NCI-H187 treated with DMSO at 0.1 percent for 48 hours (cell line): ENCODE measurements around the gene TSSK6.

ENCODE experiments used
- DNase-seq: peaks from one replicate; lab custom pipeline; 2025; lab: John Stamatoyannopoulos, UW

TSSK6 gene

DNA sequence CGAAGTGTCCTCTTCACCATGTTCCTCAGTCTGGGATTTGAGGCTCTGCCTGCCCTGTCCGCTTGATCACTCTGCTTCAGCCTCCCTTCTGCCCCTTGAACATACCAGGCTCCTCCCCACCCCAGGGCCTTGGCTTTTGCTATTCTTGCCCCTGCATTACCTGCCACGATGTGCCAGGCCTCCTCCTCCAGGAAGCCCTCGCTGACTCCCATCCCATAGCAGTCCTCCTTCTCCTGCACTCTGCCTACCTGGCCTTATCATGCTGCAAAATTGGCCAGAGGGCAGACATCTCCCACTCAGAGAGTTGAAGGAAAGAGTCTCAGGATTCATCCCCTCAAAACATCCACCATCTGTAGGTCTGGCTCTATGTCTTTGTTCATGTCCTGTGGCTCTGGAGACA lies 15.5 kb upstream of the TSSK6 start:
- no peak for DNase-seq

DNA sequence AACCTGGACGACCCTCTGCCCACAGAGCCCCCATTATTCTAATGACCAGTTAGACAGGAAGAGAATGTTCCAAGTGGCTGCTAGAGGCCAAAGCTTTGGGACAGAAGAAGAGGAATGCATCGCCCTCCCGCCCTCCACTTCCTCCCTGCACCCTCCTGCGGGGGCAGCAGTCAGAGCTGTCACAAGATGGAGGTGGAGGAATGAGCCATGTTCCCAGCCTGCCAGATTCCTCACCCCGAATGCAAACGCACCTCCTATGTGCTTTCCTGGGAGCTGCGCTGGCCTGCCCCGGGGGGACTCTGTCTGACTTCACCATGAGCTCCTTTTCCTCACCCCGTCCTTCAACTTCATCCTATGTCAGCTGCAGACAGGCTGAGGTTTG lies 15.1 kb upstream of the TSSK6 start:
- DNase-seq, result no peak

DNA sequence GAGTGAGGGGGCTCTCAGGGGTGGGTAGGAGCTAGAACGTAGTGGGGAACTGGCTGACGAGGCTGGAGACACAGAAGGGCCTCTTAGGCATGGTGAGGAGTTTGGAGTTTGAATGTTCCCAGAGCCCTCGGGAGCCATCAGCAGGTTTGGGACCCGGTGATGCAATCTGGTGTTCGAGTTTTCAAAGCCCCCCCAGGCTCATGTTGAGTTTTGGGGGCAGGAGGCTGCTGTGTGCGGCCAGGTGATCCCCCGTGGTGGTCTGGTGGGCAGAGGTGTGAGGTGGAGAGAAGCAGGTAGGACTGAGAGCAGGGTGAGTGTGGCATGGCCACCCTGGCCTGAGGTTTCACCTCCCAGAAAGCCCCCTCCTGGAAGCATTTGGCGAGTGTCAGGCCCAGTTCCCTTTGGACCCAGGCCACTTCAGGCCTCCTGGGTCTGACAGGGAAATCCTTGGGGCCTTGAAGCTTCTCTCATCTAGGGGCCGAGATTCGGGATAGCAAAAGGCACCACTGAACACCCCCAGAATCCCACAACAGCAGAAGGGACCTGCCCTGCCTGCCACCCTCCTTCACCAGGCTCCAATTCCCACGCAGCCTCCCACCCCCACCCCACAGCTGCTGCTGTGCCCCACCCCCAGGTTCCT lies 14.6 kb upstream of the TSSK6 start:
- DNase-seq, result no peak

DNA sequence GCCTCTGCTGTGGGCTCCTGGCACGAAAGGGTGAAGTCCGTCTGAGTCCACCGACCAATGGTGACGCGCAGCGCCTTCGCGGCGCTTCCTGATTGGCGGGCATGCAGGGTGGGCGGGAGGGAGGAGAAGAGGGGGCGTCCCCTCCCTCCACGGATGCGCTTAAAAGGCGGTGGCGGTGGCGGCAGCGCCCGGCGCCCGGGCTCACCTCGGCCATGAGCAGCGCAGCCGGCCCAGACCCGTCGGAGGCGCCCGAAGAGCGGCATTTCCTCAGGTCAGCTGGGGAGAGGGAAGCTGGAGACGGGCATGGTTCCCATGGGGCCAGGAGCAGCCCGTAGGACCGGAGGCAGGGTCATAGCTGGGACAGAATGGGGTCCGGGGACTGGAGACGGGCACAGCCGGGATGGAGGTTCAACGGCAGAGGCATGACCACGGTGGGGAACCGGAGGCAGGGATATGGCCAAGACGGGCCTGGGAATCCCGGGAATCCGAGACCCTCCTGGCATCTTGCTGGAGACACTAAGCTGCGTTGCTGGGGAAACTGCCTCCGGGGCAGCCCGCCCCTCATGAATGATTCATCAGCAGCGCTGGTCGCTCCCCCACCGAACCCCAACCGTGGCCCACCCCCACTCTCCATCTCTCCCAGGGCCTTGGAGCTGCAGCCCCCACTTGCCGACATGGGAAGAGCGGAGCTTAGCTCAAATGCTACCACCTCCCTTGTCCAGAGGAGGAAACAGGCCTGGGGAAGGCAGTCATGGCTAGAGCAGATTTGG lies 13.6 kb upstream of the TSSK6 start, which contains the start of gene YJEFN3:
Gene YJEFN3 (plus strand): TSS at position 191 of the 770 bp plus-strand sequence. CDS start 22 bp downstream, at position 213.
- no peak for DNase-seq

DNA sequence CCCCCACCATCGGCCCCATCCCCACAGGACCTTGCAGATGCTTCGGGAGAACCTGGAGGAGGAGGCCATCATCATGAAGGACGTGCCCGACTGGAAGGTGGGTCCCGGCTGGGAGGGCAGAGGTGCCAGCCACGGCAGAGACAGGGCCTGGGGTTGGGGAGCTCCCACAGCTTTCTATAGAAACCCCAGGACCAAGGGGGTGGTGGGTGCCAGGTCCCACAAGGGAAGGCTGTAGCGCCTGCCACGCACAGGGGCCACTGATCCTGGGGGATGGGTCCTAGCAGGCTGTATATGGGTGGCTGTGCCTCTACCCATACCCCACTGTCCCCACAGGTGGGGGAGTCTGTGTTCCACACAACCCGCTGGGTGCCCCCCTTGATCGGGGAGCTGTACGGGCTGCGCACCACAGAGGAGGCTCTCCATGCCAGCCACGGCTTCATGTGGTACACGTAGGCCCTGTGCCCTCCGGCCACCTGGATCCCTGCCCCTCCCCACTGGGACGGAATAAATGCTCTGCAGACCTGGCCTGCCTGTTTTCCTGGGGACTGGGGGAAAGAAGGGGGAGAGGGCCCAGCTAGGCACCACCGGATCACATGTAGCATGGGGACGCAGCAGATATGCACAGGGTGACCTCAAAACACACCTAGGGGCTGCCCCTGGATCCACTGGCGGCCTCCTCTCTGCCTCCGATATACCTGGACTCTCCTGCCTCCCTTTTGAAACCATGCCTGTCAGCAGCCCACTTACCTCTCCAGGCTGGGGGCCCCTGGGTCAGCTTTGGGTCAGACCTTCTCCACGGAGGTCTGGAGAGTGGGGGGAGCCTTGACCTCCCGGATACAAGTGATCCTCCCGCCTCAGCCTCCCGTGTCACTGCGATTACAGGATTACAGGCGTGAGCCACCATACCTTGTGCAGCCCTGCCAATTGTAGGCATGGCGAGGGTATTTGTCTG lies 12.6 kb upstream of the TSSK6 start:
- no peak for DNase-seq

DNA sequence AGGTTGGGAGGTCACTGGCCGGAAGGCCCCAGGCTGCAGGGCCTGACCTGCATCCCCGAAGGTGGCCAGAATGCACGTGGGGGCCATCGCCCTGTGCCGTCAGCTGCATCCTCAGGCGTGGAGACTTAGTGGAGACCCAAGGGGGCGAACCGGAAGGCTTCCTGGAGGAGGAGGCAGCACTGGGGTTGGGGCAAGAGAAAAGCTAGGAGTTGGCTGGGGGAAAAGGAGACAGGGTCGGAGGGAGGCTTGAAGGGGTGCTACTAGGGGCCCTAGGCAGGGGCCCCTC lies 12.0 kb upstream of the TSSK6 start:
- DNase-seq, result no peak

DNA sequence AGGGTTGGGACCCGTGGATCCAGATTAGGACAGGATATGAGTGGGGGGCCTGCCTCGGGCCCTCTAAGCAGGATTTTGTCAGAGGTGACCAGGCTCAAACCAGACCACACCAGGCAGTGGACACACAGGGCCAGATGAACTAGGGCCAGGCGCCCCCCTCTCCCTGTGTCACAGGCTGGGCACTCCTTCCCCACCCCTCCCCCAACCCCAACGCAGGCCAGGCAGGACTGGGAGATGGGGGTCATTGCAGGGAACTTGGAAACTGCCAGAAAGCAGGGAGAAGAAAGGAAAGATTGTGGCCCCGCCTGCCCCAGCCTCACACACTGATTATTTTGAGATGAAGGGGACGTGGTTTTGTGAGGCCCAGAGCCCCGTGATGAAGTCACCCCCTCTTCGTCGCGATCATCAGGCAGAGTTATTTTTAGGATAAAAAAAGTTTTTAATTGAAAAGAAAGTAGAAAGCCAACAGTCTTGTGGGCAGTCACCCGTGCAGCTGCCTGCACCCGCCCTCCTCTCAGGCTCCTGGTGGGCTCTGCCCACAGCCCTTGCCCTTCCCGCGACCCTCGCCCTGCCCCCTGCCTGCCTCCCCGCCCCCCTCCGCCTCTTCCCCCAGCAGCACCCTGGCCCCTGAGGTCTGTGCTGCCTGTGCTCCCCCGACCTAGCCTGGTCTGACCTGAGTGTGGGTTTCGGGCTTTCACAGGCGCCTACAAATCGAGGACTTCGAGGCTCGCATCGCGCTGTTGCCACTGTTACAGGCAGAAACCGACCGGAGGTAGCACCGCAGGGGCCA lies 11.4 kb upstream of the TSSK6 start:
- DNase-seq, result no peak

DNA sequence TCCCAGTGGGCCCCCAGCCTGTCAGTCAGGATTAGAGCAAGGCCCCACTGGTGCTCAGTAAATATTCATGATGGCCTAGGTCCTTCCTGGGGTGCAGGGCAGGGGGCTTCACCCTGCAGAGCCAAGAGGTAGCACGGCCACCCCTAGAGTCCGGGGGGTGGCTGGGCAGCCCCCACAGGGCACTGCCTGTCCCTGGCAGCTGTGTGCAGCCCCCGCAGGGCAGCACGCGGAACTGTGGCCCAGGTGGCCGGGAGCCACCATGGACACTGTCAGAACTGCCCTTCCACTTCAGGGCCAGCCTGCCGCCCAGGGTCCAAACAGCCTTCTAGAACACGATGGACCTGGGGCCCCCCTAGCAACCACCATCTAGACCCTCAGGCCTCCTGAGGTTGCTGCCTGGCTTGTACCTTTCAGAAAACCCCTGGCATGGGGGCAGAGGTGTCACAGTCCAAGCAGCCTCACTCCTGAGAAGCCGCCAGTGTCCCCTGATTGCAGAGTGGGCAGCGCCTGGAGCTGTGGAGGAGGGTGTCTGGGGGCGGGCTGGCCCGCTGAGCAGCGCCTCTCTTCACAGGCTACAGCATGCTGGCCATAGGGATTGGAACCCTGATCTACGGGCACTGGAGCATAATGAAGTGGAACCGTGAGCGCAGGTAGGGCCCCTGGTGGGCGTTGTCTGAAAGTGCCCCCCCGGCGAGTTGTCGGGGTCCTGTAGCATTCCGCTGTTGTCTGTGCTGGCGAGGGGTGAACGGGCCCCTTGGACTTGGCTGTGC lies 10.4 kb upstream of the TSSK6 start:
- no peak for DNase-seq

DNA sequence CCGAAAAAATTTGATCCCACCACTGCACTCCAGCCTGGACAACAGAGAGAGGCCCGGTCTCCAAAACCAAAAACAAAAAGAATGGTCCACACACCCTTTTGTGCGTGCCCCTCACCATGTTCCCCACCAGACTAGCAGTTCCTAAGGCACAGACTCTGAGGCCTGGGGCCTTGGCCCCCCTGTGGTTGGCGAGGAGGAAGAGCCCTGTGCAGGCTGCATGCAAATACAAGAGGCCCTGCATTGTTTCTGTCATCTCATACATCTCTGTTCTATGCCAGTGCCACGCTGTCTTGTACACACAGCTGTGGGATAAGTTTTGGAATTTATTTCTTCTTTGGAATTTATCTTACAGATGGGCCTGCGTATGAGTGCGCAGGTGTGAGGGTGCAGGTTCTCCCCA lies 8.7 kb upstream of the TSSK6 start:
- no peak for DNase-seq

DNA sequence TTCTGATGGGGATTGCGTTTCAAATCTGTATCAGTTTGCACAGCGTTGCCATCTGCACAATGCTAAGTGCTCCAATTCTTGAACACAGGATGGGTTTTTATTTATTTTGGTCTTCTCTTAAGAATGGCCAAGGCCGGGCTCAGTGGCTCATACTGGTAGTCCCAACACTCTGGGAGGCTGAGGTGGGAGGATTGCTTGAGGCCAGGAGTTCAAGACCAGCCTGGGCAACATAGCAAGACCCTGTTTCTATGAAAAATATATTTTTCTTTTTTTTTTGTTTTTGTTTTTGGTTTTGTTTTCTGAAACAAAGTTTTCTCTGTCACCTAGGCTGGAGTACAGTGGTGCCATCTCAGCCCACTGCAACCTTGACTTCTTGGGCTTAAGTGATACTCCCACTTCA lies 7.8 kb upstream of the TSSK6 start:
- no peak for DNase-seq

DNA sequence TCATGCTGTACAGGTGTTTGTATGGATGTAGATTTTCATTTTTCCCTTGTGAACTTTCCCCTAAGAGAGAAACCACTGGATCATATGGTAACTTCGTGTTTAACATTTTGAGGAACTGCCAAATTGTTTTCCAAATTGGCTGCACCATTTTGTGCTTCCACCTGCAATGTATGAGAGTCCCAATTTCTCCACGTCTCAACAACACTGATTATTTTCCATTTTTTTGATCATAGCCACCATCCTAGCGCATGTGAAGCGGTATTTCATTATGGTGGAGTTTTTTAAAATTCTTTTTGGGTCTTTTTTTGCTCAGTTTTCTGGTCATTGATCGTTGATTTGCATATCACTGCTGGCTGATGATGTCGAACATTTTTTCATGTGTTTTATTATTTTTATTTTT lies 5.6 kb upstream of the TSSK6 start:
- no peak for DNase-seq

DNA sequence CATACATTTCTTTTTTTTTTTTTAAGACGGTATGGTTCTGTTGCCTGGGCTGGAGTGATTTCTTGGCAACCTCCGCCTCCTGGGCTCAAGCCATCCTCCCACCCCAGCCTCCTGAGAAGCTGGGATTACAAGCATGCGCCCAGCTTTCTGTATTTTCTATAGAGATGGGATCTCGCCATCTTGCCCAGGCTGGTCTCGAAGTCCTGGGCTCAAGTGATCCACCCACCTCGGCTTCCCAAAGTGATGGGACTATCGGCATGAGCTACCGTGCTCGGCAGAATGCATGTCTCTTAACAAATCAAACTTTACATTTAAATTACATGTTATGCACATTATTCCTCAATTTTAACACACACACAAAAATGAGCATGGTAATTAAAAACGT lies 1.9 kb upstream of the TSSK6 start:
- no peak for DNase-seq

DNA sequence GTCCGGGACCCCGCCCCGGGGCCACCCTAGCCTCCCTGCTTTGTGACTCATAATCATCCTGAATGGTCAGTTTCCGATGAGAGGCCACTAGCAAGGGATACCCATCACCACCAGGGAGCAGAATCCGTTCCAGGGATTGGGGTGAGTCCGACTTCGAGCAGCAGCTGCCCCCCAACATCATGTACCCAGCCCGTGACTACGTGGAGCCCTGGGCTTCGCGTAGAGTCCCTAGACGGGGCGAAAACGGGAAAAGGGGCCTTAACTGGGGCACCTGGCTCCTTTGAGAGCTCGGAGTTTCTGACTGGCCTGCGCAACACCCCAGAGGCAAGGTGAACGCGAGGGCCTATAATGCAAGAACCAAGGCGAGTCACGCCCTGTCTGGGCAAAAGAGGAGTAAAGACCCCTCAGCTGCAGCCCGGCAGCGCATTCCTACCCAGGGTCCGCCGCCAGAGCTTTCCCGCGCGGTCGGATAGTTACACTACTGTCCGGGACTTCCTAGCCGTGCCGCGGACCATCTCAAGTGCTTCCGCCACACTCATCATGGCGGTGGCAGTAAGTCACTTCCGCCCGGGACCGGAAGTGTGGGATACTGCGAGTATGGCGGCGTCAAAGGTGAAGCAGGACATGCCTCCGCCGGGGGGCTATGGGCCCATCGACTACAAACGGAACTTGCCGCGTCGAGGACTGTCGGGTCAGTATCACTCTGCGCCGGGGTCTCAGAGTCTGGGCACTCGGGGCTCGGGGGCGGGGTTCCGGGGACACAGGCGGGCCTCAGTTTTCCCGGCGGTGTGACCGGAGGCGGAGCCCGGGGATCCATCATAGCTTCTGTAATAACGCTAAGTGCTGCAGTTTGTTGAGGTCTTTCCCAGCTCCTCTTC lies 533 bp upstream of the TSSK6 start, which contains the start of gene NDUFA13:
Gene NDUFA13 (plus strand): TSS at position 584 of the 878 bp plus-strand sequence. CDS start 14 bp downstream, at position 598.
- DNase-seq, result peak; percentile 24

DNA sequence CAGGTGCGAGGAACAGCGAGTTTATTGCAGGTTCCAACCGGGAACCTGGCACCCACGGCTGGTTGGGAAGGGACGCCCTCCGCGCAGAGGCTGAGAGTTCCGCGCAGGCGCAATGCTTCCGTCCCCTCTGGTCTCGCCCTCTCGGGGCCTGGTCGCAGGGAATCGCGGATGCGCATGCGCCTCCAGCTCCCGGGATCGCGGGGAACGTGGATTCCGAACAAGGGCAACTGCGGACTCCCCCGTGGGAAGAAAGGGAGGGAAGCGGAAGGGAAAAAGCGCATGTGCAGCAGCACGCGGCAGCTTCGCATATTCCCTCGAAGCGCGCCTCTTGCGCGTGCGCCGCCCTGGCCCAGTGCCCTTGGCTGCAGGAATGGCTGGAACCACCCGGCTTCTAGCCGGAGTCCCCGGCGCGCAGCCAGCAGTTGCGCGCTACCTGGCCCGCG lies 1.1 kb downstream of the TSSK6 start:
- DNase-seq, result no peak

DNA sequence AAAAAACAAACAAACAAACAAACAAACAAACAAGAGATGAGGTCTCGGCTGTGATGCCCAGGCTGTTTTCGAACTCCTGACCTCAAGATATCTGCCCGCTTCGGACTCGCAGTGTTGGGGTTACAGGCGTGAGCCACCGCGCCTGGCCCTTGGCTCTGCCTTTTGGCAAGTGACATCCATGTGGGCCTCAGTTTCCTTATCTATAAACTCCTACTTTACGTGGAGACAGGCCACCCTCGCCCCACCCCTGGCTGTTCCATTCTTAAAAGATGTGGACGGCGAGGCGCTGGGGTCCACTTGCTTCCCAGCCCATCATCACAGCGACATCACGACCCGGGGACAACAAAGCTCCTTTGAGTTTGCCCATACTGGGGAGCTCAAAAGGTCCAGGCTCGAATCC lies 1.7 kb downstream of the TSSK6 start:
- DNase-seq, result no peak

DNA sequence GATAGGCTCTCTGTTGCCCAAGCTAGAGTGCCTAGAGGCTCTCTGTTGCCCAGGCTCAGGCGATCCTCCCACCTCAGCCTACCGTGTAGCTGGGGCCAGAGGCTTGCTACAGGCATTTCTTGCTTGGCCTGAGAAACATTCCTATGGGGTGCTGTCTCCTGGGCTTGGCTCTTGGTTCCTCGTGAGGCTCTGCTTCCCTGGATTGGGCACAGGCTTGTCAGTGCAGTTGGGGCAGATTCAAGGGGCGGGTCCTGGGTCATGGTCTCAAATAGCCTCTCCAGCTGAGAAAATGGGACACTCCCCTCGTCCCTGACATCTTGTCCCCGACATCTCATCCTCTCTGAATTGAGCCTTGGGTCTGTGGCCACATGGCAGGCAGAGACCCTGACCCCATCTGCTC lies 4.9 kb downstream of the TSSK6 start:
- DNase-seq, result no peak

DNA sequence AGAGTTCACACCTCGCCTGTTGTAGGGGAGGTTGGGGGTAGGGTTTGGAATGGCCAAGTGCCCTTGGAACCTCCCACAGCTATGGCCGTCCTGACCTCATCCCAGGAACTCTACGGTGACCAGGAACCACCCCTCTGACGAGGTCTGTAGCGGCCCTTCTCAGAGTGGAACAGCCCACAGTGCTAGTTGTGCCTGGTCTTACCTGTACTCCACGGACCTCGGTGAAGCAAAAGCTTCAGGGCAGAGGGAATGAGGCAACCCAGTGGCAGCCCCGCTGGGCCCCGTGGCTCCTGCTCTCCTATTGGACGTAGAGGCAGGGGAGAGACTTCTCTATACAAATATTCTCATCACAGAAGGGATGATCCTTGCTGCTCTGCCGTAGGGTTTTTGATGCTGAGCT lies 7.1 kb downstream of the TSSK6 start:
- DNase-seq, result no peak

DNA sequence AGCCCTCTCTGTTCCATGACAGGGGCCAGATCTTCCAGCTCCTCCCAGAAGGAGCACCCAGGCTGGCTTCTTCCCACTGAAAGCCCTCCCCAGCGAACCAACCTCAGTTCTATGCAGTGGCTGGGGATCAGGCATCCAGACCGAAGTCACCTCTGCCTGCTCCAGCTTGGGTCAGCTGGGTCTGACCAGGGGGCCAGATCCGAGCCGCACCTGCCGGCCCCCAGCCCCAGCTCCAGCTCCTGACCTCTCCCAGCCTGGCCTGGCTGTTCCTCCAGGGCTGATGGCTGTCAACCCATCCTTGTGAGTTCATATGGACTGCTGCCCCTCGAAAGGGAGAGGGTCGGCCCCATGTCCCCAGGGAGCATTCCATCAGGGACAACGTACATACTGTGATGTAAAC lies 8.0 kb downstream of the TSSK6 start:
- no peak for DNase-seq

DNA sequence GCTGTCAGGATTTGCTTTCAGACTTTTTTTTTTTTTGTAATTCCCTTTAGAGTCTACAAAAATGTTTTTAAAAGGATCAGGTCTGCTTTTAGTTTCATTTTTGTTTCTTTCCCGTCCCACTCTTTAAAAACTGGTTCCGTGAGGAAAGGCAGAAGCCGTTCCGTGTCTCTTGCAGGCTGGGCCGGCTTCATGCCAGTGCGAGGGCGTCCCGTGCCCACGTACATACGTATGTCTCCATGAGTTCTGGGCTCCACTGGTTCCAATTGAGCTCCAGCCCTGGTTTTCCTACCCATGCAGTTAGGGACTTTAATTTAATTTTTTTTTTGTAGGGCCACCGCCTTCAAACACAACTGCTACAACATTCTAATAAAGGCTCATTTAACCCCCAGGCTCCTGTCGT lies 8.8 kb downstream of the TSSK6 start:
- DNase-seq, result no peak

DNA sequence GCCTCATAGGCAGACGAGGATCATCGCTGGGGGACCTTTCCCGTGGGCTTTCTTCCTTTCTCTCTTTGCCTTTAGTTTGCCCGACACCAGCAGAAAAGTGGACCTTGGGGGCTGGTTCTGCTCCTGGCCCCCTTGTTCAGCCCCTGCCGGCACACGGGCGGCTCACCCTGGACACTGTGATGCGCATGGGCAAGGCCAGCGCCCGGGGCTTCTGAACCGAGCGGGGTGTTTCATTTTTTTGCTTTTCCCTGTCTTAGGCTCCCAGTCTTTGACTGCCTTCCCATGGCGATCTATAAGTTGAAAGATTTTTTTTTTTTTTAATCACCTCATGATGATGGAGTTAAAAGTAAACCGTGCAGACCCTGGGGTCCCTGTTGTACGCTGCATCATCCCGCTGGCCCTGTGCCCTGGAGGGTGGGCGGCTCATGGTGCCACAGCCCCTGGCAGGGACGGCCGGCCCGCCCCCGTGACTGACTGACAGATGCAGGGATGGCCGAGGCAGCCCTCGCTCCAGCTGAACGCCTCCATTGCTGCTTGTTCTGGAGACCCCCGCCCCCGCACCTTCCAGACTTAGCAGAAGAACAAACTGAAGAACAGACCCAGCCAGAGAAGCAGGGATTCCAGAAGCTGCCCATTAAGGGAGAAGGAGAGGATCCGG lies 9.6 kb downstream of the TSSK6 start:
- no peak for DNase-seq
